ENCODE results near the gene MSRB3. TPM values are rescaled to one million over a fixed set of nuclear protein-coding genes. Genes with fewer than 3 reads are reported as not detected.

MSRB3 gene
- 10 to 100 TPM; 21.7 to 56.9 (median 26.4) TPM for total RNA-seq

DNA sequence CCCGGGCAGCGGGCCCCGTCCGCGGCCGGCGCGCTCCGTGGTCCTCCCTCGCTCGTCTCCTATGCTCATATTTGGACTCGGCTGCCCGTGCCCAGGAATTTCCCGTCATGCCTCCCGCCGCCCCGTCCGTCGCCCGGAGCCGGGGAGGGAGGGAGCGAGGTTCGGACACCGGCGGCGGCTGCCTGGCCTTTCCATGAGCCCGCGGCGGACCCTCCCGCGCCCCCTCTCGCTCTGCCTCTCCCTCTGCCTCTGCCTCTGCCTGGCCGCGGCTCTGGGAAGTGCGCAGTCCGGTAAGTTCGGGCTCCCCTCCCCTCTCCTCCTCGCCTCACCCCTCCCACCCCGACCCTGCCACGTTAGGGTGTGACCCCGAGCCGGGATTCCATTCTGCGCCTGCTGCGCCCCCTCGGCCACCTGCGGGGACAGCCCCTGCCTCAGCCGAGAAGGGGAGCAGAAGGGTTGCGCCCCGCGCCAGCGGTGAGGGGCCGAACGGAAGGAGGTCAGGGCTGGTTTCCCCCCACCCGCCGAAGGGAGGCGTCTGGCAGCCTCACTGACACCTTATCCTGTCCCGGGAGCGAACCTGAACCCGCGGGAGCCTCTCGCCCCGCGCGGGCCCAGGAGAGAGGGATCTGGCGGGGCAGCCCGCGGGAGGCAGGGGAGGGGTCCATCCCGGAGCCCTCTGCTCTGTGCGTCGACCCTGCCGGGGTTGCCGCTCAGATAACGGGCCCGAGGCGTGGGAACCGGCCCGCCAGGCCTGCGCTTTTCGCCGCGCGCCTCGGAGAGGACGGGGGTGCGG lies at the start of gene MSRB3:
Gene MSRB3 (plus strand): TSS at position 108 of the 793 bp plus-strand sequence. CDS start 29,897 bp downstream, outside the sequence.
- Histone ChIP-seq H3K4me3 (peak within 1 kb of the TSS; percentile 52 to 69 (median 64)), H3K27ac (peak within 1 kb of the TSS; percentile 83 to 91 (median 90)), H3K27me3 (peaks cover 41% of the 10 kb centered on the region), H3K36me3 (no peaks in the 10 kb centered on the region), H3K4me1 (peaks cover 0 to 10% (median 8%) of the 10 kb centered on the region in 4 donors), H3K9me3 (no peaks in the 10 kb centered on the region)
- WGBS, 2 donors (ENCODE audit: low coverage in 1 of 2), result 0 to 3% methylated on average over 3 to 62 of the region's 85 CpGs
- intact Hi-C loops (cut with DNase I; ENCODE audit: low total_unique reads) (no loop called here), in situ Hi-C loops (cut with MboI; ENCODE audit: low pct_ligation_motif_present in 1 of 4, low pct_unique_long_range_greater_than_20kb in 1 of 4, low sequenced_read_pairs in 3 of 4) (no loop called here)
- DNase-seq, result peak; percentile 53
- TF ChIP-seq CTCF (IDR thresholded peaks at IDR 0.05) (peak in 1 of 5 experiments; percentile 14), POLR2AphosphoS5 (IDR thresholded peaks at IDR 0.05) (peak; percentile 62 to 75 (median 66)), EP300 (IDR thresholded peaks at IDR 0.05; ENCODE audit: low read depth) (no peak), POLR2A (IDR thresholded peaks at IDR 0.05) (peak; percentile 45)

DNA sequence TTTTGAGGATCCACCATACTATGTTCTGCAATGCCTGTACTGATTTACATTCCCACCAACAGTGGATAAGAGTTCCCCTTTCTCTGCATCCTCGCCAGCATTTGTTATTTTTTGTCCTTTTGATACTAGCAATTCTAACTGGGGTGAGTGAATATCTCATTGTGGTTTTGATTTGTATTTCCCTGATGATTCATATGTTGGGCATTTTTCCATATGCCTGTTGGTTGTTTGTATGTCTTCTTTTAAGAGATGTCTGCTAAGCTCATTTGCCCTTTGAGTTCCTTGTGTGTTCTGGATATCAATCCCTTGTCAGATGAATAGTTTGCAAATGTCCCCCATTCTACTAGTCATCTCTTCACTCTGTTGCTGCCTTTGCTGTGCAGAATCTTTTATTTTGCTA lies 49.0 kb upstream of the MSRB3 start:
- no peak overlapping the region for H3K4me3 ChIP-seq
- peaks cover 15% of the 10 kb centered on the region in 2 donors for H3K9me3 ChIP-seq
- H3K27ac ChIP-seq, result no peak overlapping the region
- TF ChIP-seq POLR2A (IDR thresholded peaks at IDR 0.05) (no peak), CTCF (IDR thresholded peaks at IDR 0.05) (no peak), POLR2AphosphoS5 (IDR thresholded peaks at IDR 0.05) (no peak), EP300 (IDR thresholded peaks at IDR 0.05; ENCODE audit: low read depth) (no peak)
- H3K36me3 ChIP-seq, result peaks cover 0 to 26% (median 6%) of the 10 kb centered on the region in 4 donors
- H3K27me3 ChIP-seq, result no peaks in the 10 kb centered on the region
- DNase-seq, result no peak
- 86 to 90% methylated on average over 1 of the region's 1 CpG for WGBS, 2 donors (ENCODE audit: low coverage in 1 of 2)
- H3K4me1 ChIP-seq, result peaks cover 0 to 9% (median 0%) of the 10 kb centered on the region in 4 donors
- intact Hi-C loops (cut with DNase I; ENCODE audit: low total_unique reads), result no loop called here
- in situ Hi-C loops (cut with MboI; ENCODE audit: low pct_ligation_motif_present in 1 of 4, low pct_unique_long_range_greater_than_20kb in 1 of 4, low sequenced_read_pairs in 3 of 4), result loop anchor here in 2 of 4 donors (25.0 kb wide), 1 partner anchor 342 kb away; no protein-coding TSS in a partner anchor

DNA sequence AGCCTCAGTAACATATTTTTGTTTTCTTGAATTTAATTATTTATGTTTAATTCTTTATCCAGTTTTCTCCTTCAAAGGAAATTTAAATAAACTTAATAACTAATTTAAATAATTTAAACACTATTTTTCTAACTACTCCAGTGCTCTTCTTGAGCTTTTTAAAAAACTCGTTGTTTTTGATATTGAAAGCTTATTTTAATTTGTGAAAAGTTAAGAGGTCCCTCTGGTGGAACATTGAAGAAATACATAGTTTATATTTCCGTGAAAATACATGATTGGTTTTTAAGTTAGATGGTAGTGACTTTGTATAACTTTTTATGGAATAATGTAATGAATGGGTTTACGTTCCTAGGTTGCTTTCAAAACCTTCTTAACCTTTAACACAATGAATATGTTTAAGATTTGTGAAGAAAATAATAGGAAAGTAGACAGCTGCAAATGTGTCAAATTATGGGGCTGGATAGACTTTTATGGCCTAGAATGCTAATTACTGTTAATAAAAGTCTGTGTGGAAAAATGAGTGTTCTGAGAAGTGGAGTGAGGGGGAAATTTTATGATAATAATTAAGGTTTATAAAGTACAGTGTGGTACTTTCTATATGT lies 45.9 kb upstream of the MSRB3 start:
- intact Hi-C loops (cut with DNase I; ENCODE audit: low total_unique reads), result no loop called here
- Histone ChIP-seq H3K27ac (no peak overlapping the region), H3K9me3 (peaks cover 15% of the 10 kb centered on the region in 2 donors), H3K4me1 (peaks cover 0 to 9% (median 0%) of the 10 kb centered on the region in 4 donors), H3K36me3 (peaks cover 0 to 22% (median 6%) of the 10 kb centered on the region in 4 donors), H3K27me3 (no peaks in the 10 kb centered on the region), H3K4me3 (no peak overlapping the region)
- in situ Hi-C loops (cut with MboI; ENCODE audit: low pct_ligation_motif_present in 1 of 4, low pct_unique_long_range_greater_than_20kb in 1 of 4, low sequenced_read_pairs in 3 of 4), result loop anchor here in 3 of 4 donors (10.0 to 25.0 kb wide), 2 partner anchors 338 to 345 kb away; no protein-coding TSS in a partner anchor
- no peak for TF ChIP-seq POLR2AphosphoS5 (IDR thresholded peaks at IDR 0.05)
- no peak for TF ChIP-seq EP300 (IDR thresholded peaks at IDR 0.05; ENCODE audit: low read depth)
- TF ChIP-seq CTCF (IDR thresholded peaks at IDR 0.05), result peak; percentile 46 to 56 (median 48)
- TF ChIP-seq POLR2A (IDR thresholded peaks at IDR 0.05), result no peak
- DNase-seq, result no peak
- WGBS, 2 donors (ENCODE audit: low coverage in 1 of 2), result 14 to 17% methylated on average over 3 of the region's 3 CpGs

- no peak overlapping the region for H3K27ac ChIP-seq
- TF ChIP-seq POLR2A (IDR thresholded peaks at IDR 0.05) (no peak), EP300 (IDR thresholded peaks at IDR 0.05; ENCODE audit: low read depth) (no peak), POLR2AphosphoS5 (IDR thresholded peaks at IDR 0.05) (no peak), CTCF (IDR thresholded peaks at IDR 0.05) (no peak)
- intact Hi-C loops (cut with DNase I; ENCODE audit: low total_unique reads) (no loop called here), in situ Hi-C loops (cut with MboI; ENCODE audit: low pct_ligation_motif_present in 1 of 4, low pct_unique_long_range_greater_than_20kb in 1 of 4, low sequenced_read_pairs in 3 of 4) (loop anchor here in 3 of 4 donors (10.0 to 25.0 kb wide), 2 partner anchors 342 to 350 kb away; no protein-coding TSS in a partner anchor)
- H3K4me1 ChIP-seq, result peaks cover 0 to 6% (median 0%) of the 10 kb centered on the region in 4 donors
- 97 to 100% methylated on average over 1 of the region's 1 CpG for WGBS, 2 donors (ENCODE audit: low coverage in 1 of 2)
- no peaks in the 10 kb centered on the region for H3K9me3 ChIP-seq
- peaks cover 0 to 19% (median 3%) of the 10 kb centered on the region in 4 donors for H3K36me3 ChIP-seq
- H3K27me3 ChIP-seq, result no peaks in the 10 kb centered on the region
- no peak overlapping the region for H3K4me3 ChIP-seq
- no peak for DNase-seq
Observed at GRCh38 chr12:65237153-65237552, 41.3 kb upstream of the MSRB3 start.
